A549 (cell line): Measurements from ENCODE around the gene MRPL27. TPM values are rescaled to one million over a fixed set of nuclear protein-coding genes. Genes with fewer than 3 reads are reported as not detected.

Experiments used
- ATAC-seq, 2 experiments: fragments of 200-7000 bp in 1 of 2; fragments of >200 bp in 1 of 2; cut with Nextera tagmentation in 1 of 2; cut with Tn5 transposase in 1 of 2; 3 replicates each; pipeline versions ENCODE4 v1.8.0 to v1.9.1; 2018 to 2020; ENCODE audit warnings: mild to moderate bottlenecking in 1 of 2, moderate library complexity in 1 of 2
- CTCF ChIA-PET: fragments of 300-600 bp; sonication (Branson Sonifier 250); formaldehyde crosslinking; extraction: SDS; loops from one replicate; lab custom pipeline; 2021; ENCODE audit warnings: antibody characterized with exemption, inconsistent platforms; lab: Yijun Ruan, JAX
- POLR2A ChIA-PET: fragments of 350-600 bp; formaldehyde crosslinking; extraction: SDS; loops from one replicate; lab custom pipeline; 2021; ENCODE audit warnings: antibody characterized with exemption, inconsistent platforms; lab: Yijun Ruan, JAX
- DNase-seq, 2 experiments: peaks; one replicate each; pipeline versions ENCODE4 v3.0.0 to v3.0.0-alpha.2; 2011 to 2016; ENCODE audit warnings: low read depth in 1 of 2, low spot score in 1 of 2
- FAIRE-seq: peaks from 2 replicates; lab custom pipeline; 2011; peaks lifted over from hg19 to GRCh38; lab: Jason Lieb, UNC
- H3K27ac ChIP-seq, 2 experiments: fragments of >200 bp; sonication (Bioruptor Twin); formaldehyde crosslinking; 3 replicates each; pipeline ENCODE4 v1.5.1; 2016 to 2017
- H3K4me1 ChIP-seq: fragments of >200 bp; sonication (Bioruptor Twin); formaldehyde crosslinking; 3 replicates; pipeline ENCODE4 v1.6.1; 2016
- H3K4me2 ChIP-seq: fragments of >200 bp; sonication (Bioruptor Twin); formaldehyde crosslinking; 3 replicates; pipeline ENCODE4 v1.6.1; 2016
- H3K4me3 ChIP-seq: fragments of >200 bp; sonication (Bioruptor Twin); formaldehyde crosslinking; 3 replicates; pipeline ENCODE4 v1.5.1; 2016
- H3K9me3 ChIP-seq: fragments of >200 bp; sonication (Bioruptor Twin); formaldehyde crosslinking; 3 replicates; pipeline ENCODE4 v1.6.1; 2016
- ATOH8 ChIP-seq: fragments of 250-450 bp; sonication (Bioruptor Pico); IDR thresholded peaks from 2 replicates; pipeline ENCODE4 v1.5.0; 2020; ENCODE audit warnings: low read depth, mild to moderate bottlenecking, moderate library complexity
- CHD4 ChIP-seq: fragments of 200-600 bp; sonication (generic); IDR thresholded peaks from 2 replicates; pipeline ENCODE4 v1.6.1; 2016; ENCODE audit warnings: antibody characterized with exemption, mild to moderate bottlenecking, borderline replicate concordance
- CTCF ChIP-seq: fragments of >200 bp; sonication (Bioruptor Twin); formaldehyde crosslinking; IDR thresholded peaks from 3 replicates; pipeline ENCODE4 v1.5.1; 2016
- EP300 ChIP-seq, 2 experiments: fragments of >200 bp; sonication (Bioruptor Twin); formaldehyde crosslinking; IDR thresholded peaks; 2 replicates in 1 of 2; 3 replicates in 1 of 2; pipeline ENCODE4 v1.6.1; 2016 to 2017
- ESRRA ChIP-seq: fragments of 150-350 bp; IDR thresholded peaks from 2 replicates; pipeline ENCODE4 v1.6.1; 2014; ENCODE audit warnings: mild to moderate bottlenecking, low read length, borderline replicate concordance
- FOSB ChIP-seq: fragments of 250-450 bp; sonication (Bioruptor Pico); IDR thresholded peaks from 2 replicates; pipeline ENCODE4 v1.5.0; 2020; ENCODE audit warnings: mild to moderate bottlenecking, moderate library complexity
- FOSL2 ChIP-seq, 2 experiments: fragments of 450-650 bp in 1 of 2; fragments of >200 bp in 1 of 2; sonication (Bioruptor Twin) in 1 of 2; formaldehyde crosslinking; IDR thresholded peaks; 2 replicates each; pipeline versions ENCODE4 v1.5.0 to v1.6.1; 2016 to 2020; ENCODE audit warnings: mild to moderate bottlenecking in 1 of 2, moderate library complexity in 1 of 2
- HDAC2 ChIP-seq: fragments of 200-600 bp; sonication (generic); IDR thresholded peaks from 2 replicates; pipeline ENCODE4 v1.6.1; 2016
- HES2 ChIP-seq: fragments of >200 bp; sonication (Bioruptor Twin); formaldehyde crosslinking; IDR thresholded peaks from 2 replicates; pipeline ENCODE4 v1.6.1; 2016
- HMGXB4 ChIP-seq: fragments of 250-450 bp; sonication (Bioruptor Pico); IDR thresholded peaks from 2 replicates; pipeline ENCODE4 v1.5.0; 2021; ENCODE audit warnings: mild to moderate bottlenecking, moderate library complexity, borderline replicate concordance
- HOXB13 ChIP-seq: fragments of 250-450 bp; sonication (Bioruptor Pico); IDR thresholded peaks from 2 replicates; pipeline ENCODE4 v1.5.0; 2020; ENCODE audit warnings: low read depth, mild to moderate bottlenecking, moderate library complexity
- JUN ChIP-seq, 2 experiments: fragments of >200 bp; sonication (Bioruptor Twin); formaldehyde crosslinking; IDR thresholded peaks; 2 replicates in 1 of 2; 3 replicates in 1 of 2; pipeline ENCODE4 v1.6.1; 2016 to 2017
- KDM1A ChIP-seq: fragments of 200-600 bp; sonication (generic); IDR thresholded peaks from 2 replicates; pipeline ENCODE4 v1.6.1; 2016; ENCODE audit warnings: low read depth, mild to moderate bottlenecking
- MAZ ChIP-seq: fragments of 150-350 bp; IDR thresholded peaks from 2 replicates; pipeline ENCODE4 v1.6.1; 2014; ENCODE audit warnings: antibody characterized with exemption, low read depth, low read length, borderline replicate concordance
- NPAS2 ChIP-seq: fragments of 250-450 bp; sonication (Bioruptor Pico); IDR thresholded peaks from 2 replicates; pipeline ENCODE4 v1.8.0; 2022; ENCODE audit warnings: mild to moderate bottlenecking, moderate library complexity, borderline replicate concordance
- PHF8 ChIP-seq: fragments of 200-600 bp; sonication (generic); IDR thresholded peaks from 2 replicates; pipeline ENCODE4 v1.6.1; 2016; ENCODE audit warnings: low read depth, mild to moderate bottlenecking, antibody characterized with exemption, moderate library complexity, borderline replicate concordance
- POLR2A ChIP-seq: IDR thresholded peaks from 2 replicates; pipeline ENCODE4 v1.6.1; 2012; ENCODE audit warnings: mild to moderate bottlenecking, low read length
- POLR2AphosphoS2 ChIP-seq: conservative IDR thresholded peaks from 2 replicates; pipeline ENCODE4 v1.6.1; 2012; ENCODE audit warnings: low read length, improper control_type of control experiment, inconsistent platforms
- RAD21 ChIP-seq, 2 experiments: fragments of >200 bp in 1 of 2; sonication (Bioruptor Twin) in 1 of 2; formaldehyde crosslinking in 1 of 2; IDR thresholded peaks in 1 of 2; conservative IDR thresholded peaks in 1 of 2; 2 replicates in 1 of 2; 3 replicates in 1 of 2; pipeline ENCODE4 v1.6.1; 2012 to 2018; ENCODE audit warnings: inconsistent platforms in 1 of 2
- RARB ChIP-seq: fragments of 250-450 bp; sonication (Bioruptor Pico); IDR thresholded peaks from 2 replicates; pipeline ENCODE4 v1.8.0; 2021; ENCODE audit warnings: mild to moderate bottlenecking, moderate library complexity
- RFX5 ChIP-seq: fragments of 450-650 bp; IDR thresholded peaks from 2 replicates; pipeline ENCODE4 v1.7.1; 2014; ENCODE audit warnings: antibody characterized with exemption, mild to moderate bottlenecking, moderate library complexity
- TFCP2L1 ChIP-seq: fragments of 250-450 bp; sonication (Bioruptor Pico); IDR thresholded peaks from 2 replicates; pipeline ENCODE4 v1.5.0; 2021; ENCODE audit warnings: mild to moderate bottlenecking
- ZNF302 ChIP-seq: fragments of 250-450 bp; sonication (Bioruptor Pico); IDR thresholded peaks from 2 replicates; pipeline ENCODE4 v1.9.0; 2021; ENCODE audit warnings: inconsistent platforms, mild to moderate bottlenecking, moderate library complexity
- WGBS: methylation state at CpG from one replicate; pipeline ENCODE4 v1.1.6; 2017; ENCODE audit errors: missing lambda C conversion rate; 5-methylcytosine and 5-hydroxymethylcytosine counted together
- polyA plus RNA-seq, 4 experiments: library from polyadenylated mRNA; depleted of rRNA in 3 of 4; stranded (reverse); fragments of >200 nt; fragmentation: RNase III in 1 of 4; extraction: RNeasy Plus Mini Kit Qiagen cat#74134 plus additional on column Dnase treatment in 1 of 4; gene quantifications; 2 replicates in 3 of 4; 3 replicates in 1 of 4; pipeline ENCODE4 v1.2.3, GENCODE V29; 2011 to 2017

Gene MRPL27
- polyA plus RNA-seq, 2 of the 4 experiments (the other 2 are of a cell fraction), result 149 to 155 TPM

GRCh38 chr17:50371526-50371925 is 1.5 kb downstream of the MRPL27 start:
- DNase-seq (no peak), ATAC-seq (no peak)
- H3K4me3 ChIP-seq, result no peak overlapping the region
- peak overlapping the region; percentile 81 for H3K4me2 ChIP-seq
- 99% methylated on average over 2 of the region's 2 CpGs for WGBS
- ChIA-PET POLR2A (interaction anchor here (1.1 kb wide), 1 partner anchor 9 kb away, joined by 3 read pairs; no protein-coding TSS in a partner anchor), CTCF (interaction anchor here (0.9 to 33.9 kb wide), 5 partner anchors 10 to 107 kb away, joined by 3 to 445 read pairs (median 5); partner anchors contain the start of genes LRRC59 and RSAD1)
- no peaks in the 10 kb centered on the region for H3K9me3 ChIP-seq
- TF ChIP-seq POLR2A (no peak), JUN (IDR thresholded peaks at IDR 0.05) (0 out of 5 replicates have a peak, but pooled peaks of 1 of the 2 experiments have one; percentile 7)
- TF ChIP-seq, all 56 proteins: peak for 1
- Histone ChIP-seq H3K4me1 (peaks cover 14% of the 10 kb centered on the region; the same call in 2 of the 3 replicates), H3K27ac (peak overlapping the region; percentile 14 to 95; a peak in 3 of 6 replicates)
- no peak for FAIRE-seq

GRCh38 chr17:50370052-50370451 is 2.9 kb downstream of the MRPL27 start:
- Histone ChIP-seq H3K9me3 (no peaks in the 10 kb centered on the region), H3K27ac (no peak overlapping the region), H3K4me1 (peaks cover 14% of the 10 kb centered on the region; the same call in 2 of the 3 replicates), H3K4me3 (no peak overlapping the region), H3K4me2 (no peak overlapping the region)
- ATAC-seq (no peak), FAIRE-seq (no peak), DNase-seq (no peak)
- WGBS, result 94% methylated on average over 5 of the region's 5 CpGs
- POLR2A ChIA-PET, result no interaction called here
- TF ChIP-seq HES2 (no peak), RARB (CRISPR knock-in tag) (no peak), ZNF302 (CRISPR knock-in tag) (no peak)
- CTCF ChIA-PET, result interaction anchor here (0.6 to 33.9 kb wide), 4 partner anchors 9 to 135 kb away, joined by 3 to 445 read pairs (median 57); partner anchors contain the start of gene LRRC59

GRCh38 chr17:50367401-50367800 is 5.6 kb downstream of the MRPL27 start:
- POLR2A ChIA-PET, result no interaction called here
- Histone ChIP-seq H3K4me3 (no peak overlapping the region), H3K4me1 (peaks cover 11% of the 10 kb centered on the region; the same call in 2 of the 3 replicates), H3K9me3 (no peaks in the 10 kb centered on the region), H3K27ac (no peak overlapping the region), H3K4me2 (no peak overlapping the region)
- 65% methylated on average over 1 of the region's 1 CpG for WGBS
- CTCF ChIA-PET, result interaction anchor here (1.3 to 33.9 kb wide), 5 partner anchors 9 to 198 kb away, joined by 3 to 445 read pairs (median 4); partner anchors contain the start of gene LRRC59
- TF ChIP-seq HDAC2 (no peak), KDM1A (no peak), CTCF (no peak), EP300 (IDR thresholded peaks at IDR 0.05) (no peak), HMGXB4 (CRISPR knock-in tag) (no peak), ATOH8 (CRISPR knock-in tag) (no peak), CHD4 (no peak), TFCP2L1 (CRISPR knock-in tag) (no peak), MAZ (no peak), RAD21 (conservative IDR thresholded peaks at IDR 0.05 in 1 of 2, IDR thresholded peaks at IDR 0.05 in 1 of 2) (no peak), RFX5 (no peak), FOSB (CRISPR knock-in tag) (no peak), POLR2AphosphoS2 (no peak), NPAS2 (no peak), FOSL2 (IDR thresholded peaks at IDR 0.05) (no peak), FOSL2 (CRISPR knock-in tag; IDR thresholded peaks at IDR 0.05) (no peak), POLR2A (no peak), ESRRA (no peak), HOXB13 (CRISPR knock-in tag) (no peak), PHF8 (no peak)
- FAIRE-seq, result no peak
- ATAC-seq, result no peak
- DNase-seq, result no peak
